MM.1S (cell line): ENCODE measurements around the gene CDKL2.
"Not testable (repeated sequence)": the region's sequence is repeated elsewhere in the genome, so short reads cannot be mapped to it uniquely, and the experiment has no call there.

Source experiments
- EZH2 ChIP-seq: fragments of 300-600 bp; sonication (generic); optimal IDR thresholded peaks from 2 replicates; pipeline ENCODE3; 2017; ENCODE audit warnings: low read depth, mild to moderate bottlenecking, antibody characterized with exemption, low read length, mixed read lengths
- EZH2phosphoT487 ChIP-seq: fragments of 300-600 bp; sonication (generic); IDR thresholded peaks from 2 replicates; pipeline ENCODE4 v1.6.1; 2018; ENCODE audit warnings: antibody characterized with exemption, low read length
- TF ChIP-seq, protein P1 (sequence below): fragments of 300-600 bp; sonication (generic); IDR thresholded peaks from 2 replicates; pipeline ENCODE4 v1.5.1; 2016; ENCODE audit warnings: antibody characterized with exemption, low read length, mixed read lengths

DNA sequence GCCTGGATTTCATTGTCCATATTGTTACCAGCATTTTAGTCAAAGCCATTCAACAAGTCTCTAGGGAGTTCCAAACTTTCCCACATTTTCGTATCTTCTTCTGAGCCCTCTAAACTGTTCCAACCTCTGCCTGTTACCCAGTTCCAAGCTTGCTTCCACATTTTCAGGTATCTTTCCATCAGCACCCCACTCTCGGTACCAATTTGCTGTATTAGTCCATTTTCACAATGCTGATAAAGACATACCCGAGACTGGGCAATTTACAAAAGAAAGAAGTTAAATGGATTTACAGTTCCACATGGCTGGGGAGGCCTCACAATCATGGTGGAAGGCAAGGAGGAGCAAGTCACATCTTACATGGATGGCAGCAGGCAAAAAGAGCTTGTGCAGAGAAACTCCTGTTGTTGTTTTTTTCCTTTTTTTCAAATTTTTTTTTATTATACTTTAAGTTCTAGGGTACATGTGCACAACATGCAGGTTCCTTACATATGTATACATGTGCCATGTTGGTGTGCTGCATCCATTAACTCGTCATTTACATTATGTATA lies 96.9 kb downstream of the CDKL2 start:
- not testable (repeated sequence) for TF ChIP-seq EZH2, EZH2phosphoT487
- TF ChIP-seq, protein P1, sequence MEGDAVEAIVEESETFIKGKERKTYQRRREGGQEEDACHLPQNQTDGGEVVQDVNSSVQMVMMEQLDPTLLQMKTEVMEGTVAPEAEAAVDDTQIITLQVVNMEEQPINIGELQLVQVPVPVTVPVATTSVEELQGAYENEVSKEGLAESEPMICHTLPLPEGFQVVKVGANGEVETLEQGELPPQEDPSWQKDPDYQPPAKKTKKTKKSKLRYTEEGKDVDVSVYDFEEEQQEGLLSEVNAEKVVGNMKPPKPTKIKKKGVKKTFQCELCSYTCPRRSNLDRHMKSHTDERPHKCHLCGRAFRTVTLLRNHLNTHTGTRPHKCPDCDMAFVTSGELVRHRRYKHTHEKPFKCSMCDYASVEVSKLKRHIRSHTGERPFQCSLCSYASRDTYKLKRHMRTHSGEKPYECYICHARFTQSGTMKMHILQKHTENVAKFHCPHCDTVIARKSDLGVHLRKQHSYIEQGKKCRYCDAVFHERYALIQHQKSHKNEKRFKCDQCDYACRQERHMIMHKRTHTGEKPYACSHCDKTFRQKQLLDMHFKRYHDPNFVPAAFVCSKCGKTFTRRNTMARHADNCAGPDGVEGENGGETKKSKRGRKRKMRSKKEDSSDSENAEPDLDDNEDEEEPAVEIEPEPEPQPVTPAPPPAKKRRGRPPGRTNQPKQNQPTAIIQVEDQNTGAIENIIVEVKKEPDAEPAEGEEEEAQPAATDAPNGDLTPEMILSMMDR, result not testable (repeated sequence)
